GM23338 (cell line): ENCODE measurements around the gene EIF5A. TPM values are rescaled to one million over a fixed set of nuclear protein-coding genes. Genes with fewer than 3 reads are reported as not detected.

ENCODE experiments used
- ATAC-seq: fragments of 200-7000 bp; cut with Tn5 transposase; 3 replicates; pipeline ENCODE4 v1.9.1; 2020
- DNase-seq: peaks from one replicate; pipeline ENCODE4 v3.0.0-alpha.2; 2015; ENCODE audit warnings: low spot score
- H2AFZ ChIP-seq: fragments of 200-600 bp; sonication (generic); 2 replicates; pipeline ENCODE4 v1.8.0; 2016; ENCODE audit warnings: antibody characterized with exemption, mild to moderate bottlenecking, moderate library complexity
- H3F3A ChIP-seq: fragments of 200-600 bp; sonication (generic); replicated peaks from 2 replicates; pipeline ENCODE4 v1.8.0; 2017; ENCODE audit warnings: antibody characterized with exemption, mixed run types, low read depth
- H3K27ac ChIP-seq: fragments of 200-600 bp; sonication (generic); 2 replicates; pipeline ENCODE4 v1.6.1; 2016; ENCODE audit warnings: low read depth
- H3K27me3 ChIP-seq: fragments of 200-600 bp; sonication (generic); 2 replicates; pipeline ENCODE4 v1.8.0; 2016; ENCODE audit warnings: mild to moderate bottlenecking, mixed run types, moderate library complexity; ENCODE audit not compliant: insufficient read depth
- H3K36me3 ChIP-seq: fragments of 200-600 bp; sonication (generic); 2 replicates; pipeline ENCODE4 v1.8.0; 2016; ENCODE audit warnings: mild to moderate bottlenecking; ENCODE audit not compliant: insufficient read depth
- H3K4me1 ChIP-seq: fragments of 200-600 bp; sonication (generic); 2 replicates; pipeline ENCODE4 v1.8.0; 2016; ENCODE audit warnings: mild to moderate bottlenecking, moderate library complexity; ENCODE audit not compliant: insufficient read depth
- H3K4me2 ChIP-seq: fragments of 200-600 bp; sonication (generic); 2 replicates; pipeline ENCODE4 v1.7.1; 2017; ENCODE audit warnings: mixed run types
- H3K4me3 ChIP-seq: fragments of 200-600 bp; sonication (generic); 2 replicates; pipeline ENCODE4 v1.6.1; 2016; ENCODE audit warnings: mixed run types
- H3K79me2 ChIP-seq: fragments of 200-600 bp; sonication (generic); replicated peaks from 2 replicates; pipeline ENCODE4 v1.8.0; 2017; ENCODE audit warnings: mild to moderate bottlenecking; ENCODE audit not compliant: insufficient read depth
- H3K9me2 ChIP-seq: fragments of 200-600 bp; sonication (generic); 2 replicates; pipeline ENCODE4 v1.8.0; 2017; ENCODE audit not compliant: insufficient read depth
- H4K20me1 ChIP-seq: fragments of 200-600 bp; sonication (generic); replicated peaks from 2 replicates; pipeline ENCODE4 v1.8.0; 2017; ENCODE audit warnings: mild to moderate bottlenecking; ENCODE audit not compliant: insufficient read depth
- H3K27ac Mint-ChIP-seq: 2 replicates; pipeline ENCODE4 v1.8.0; 2020; ENCODE audit warnings: inconsistent platforms, mild to moderate bottlenecking, moderate library complexity, mixed read lengths
- H3K27me3 Mint-ChIP-seq: 3 replicates; pipeline ENCODE4 v1.8.0; 2022; ENCODE audit warnings: low read depth, mild to moderate bottlenecking, moderate library complexity, mixed read lengths, inconsistent platforms; ENCODE audit not compliant: insufficient read depth, poor library complexity
- H3K36me3 Mint-ChIP-seq: 3 replicates; pipeline ENCODE4 v1.8.0; 2021; ENCODE audit warnings: low read depth, mild to moderate bottlenecking, inconsistent platforms, moderate library complexity, mixed read lengths
- H3K4me1 Mint-ChIP-seq: 3 replicates; pipeline ENCODE4 v1.8.0; 2020; ENCODE audit warnings: mild to moderate bottlenecking, inconsistent platforms, mixed read lengths
- H3K4me3 Mint-ChIP-seq: 3 replicates; pipeline ENCODE4 v1.8.0; 2021; ENCODE audit warnings: moderate library complexity, mild to moderate bottlenecking, inconsistent platforms, mixed read lengths
- H3K9me3 Mint-ChIP-seq: 3 replicates; pipeline ENCODE4 v1.8.0; 2020; ENCODE audit warnings: moderate library complexity, mild to moderate bottlenecking, inconsistent platforms, mixed read lengths
- CREB1 ChIP-seq: fragments of 250-450 bp; sonication (Bioruptor Pico); IDR thresholded peaks from 2 replicates; pipeline ENCODE4 v1.5.0; 2020; ENCODE audit warnings: low read depth, mild to moderate bottlenecking, moderate library complexity
- EZH2 ChIP-seq: fragments of 200-600 bp; sonication (generic); IDR thresholded peaks from one replicate; pipeline ENCODE4 v1.8.0; 2017; ENCODE audit warnings: antibody characterized with exemption, mild to moderate bottlenecking, low read depth; ENCODE audit not compliant: unreplicated experiment
- EZH2phosphoT487 ChIP-seq: fragments of 200-600 bp; sonication (generic); IDR thresholded peaks from one replicate; pipeline ENCODE4 v1.8.1; 2018; ENCODE audit warnings: antibody characterized with exemption; ENCODE audit not compliant: unreplicated experiment
- JUNB ChIP-seq: IDR thresholded peaks from one replicate; pipeline ENCODE4 v1.6.1; 2016; ENCODE audit warnings: antibody characterized with exemption; ENCODE audit not compliant: unreplicated experiment
- NANOG ChIP-seq: IDR thresholded peaks from 2 replicates; pipeline ENCODE4 v1.6.1; 2016; ENCODE audit warnings: antibody characterized with exemption, borderline replicate concordance
- POLR2AphosphoS5 ChIP-seq: IDR thresholded peaks from 2 replicates; pipeline ENCODE4 v1.6.1; 2016; ENCODE audit warnings: antibody characterized with exemption, low read depth
- STAT1 ChIP-seq: IDR thresholded peaks from one replicate; pipeline ENCODE4 v1.6.1; 2016; ENCODE audit warnings: antibody characterized with exemption; ENCODE audit not compliant: unreplicated experiment
- ZNF114 ChIP-seq: fragments of 250-450 bp; sonication (Bioruptor Pico); IDR thresholded peaks from 2 replicates; pipeline ENCODE4 v1.5.0; 2020; ENCODE audit warnings: mild to moderate bottlenecking, moderate library complexity
- ZNF331 ChIP-seq: fragments of 250-450 bp; sonication (Bioruptor Pico); IDR thresholded peaks from 2 replicates; pipeline ENCODE4 v1.5.0; 2020; ENCODE audit warnings: low read depth, mild to moderate bottlenecking, moderate library complexity
- polyA plus RNA-seq: library from polyadenylated mRNA; unstranded; fragments of >200 nt; fragmentation: Nextera tagmentation; extraction: Ambion mirVana; gene quantifications from 2 replicates; pipeline ENCODE4 v1.2.1, GENCODE V29; 2016
- total RNA-seq: library from RNA; depleted of rRNA; stranded (reverse); fragments of >200 nt; shearing (Covaris generic); gene quantifications from 2 replicates; pipeline ENCODE4 v1.2.3, GENCODE V29; 2014
- TF ChIP-seq, protein P1 (sequence below): IDR thresholded peaks from one replicate; pipeline ENCODE4 v1.6.1; 2018; ENCODE audit warnings: antibody characterized with exemption; ENCODE audit not compliant: unreplicated experiment
- TF ChIP-seq, protein P2 (sequence below), 2 experiments: fragments of 200-600 bp in 1 of 2; sonication (generic) in 1 of 2; conservative IDR thresholded peaks; 2 replicates each; pipeline versions ENCODE4 v1.5.1 to v1.6.1; 2016 to 2017; ENCODE audit warnings: antibody characterized with exemption in 2 of 2, low read depth in 2 of 2, mild to moderate bottlenecking in 2 of 2, moderate library complexity in 1 of 2
- TF ChIP-seq, protein P3 (sequence below): IDR thresholded peaks from 2 replicates; pipeline ENCODE4 v1.6.1; 2016; ENCODE audit warnings: antibody characterized with exemption
- TF ChIP-seq, protein P4 (sequence below): fragments of 250-450 bp; sonication (Bioruptor Pico); IDR thresholded peaks from 2 replicates; pipeline ENCODE4 v1.5.0; 2020; ENCODE audit warnings: mild to moderate bottlenecking, moderate library complexity

Gene EIF5A
- total and polyA plus RNA-seq, 2 experiments from 2014 or later: 833 to 1,562 TPM

DNA sequence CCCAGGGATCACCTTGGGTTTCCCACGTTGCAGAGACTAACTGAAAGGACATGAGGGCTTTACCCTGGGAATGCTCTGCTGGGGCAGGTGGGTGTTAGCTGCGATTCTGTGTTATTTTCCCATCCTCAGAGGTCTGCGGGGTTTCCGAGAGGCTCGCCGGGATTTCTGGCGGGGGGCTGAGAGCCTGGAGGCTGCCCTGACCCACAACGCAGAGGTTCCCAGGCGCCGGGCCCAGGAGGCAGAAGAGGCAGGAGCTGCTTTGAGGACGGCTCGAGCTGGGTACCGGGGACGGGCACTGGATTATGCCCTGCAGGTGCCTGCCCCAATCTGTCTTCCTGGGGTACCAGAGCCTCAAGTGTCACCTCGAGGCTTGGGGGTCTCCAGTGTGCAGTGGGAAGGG is 35.8 kb downstream of the EIF5A start:
- Histone ChIP-seq H3K9me2 (no peaks in the 10 kb centered on the region), H3K27ac (no peak overlapping the region), H3K4me2 (no peak overlapping the region), H3K36me3 (no peaks in the 10 kb centered on the region; the same call in 1 of the 2 replicates), H3K4me3 (no peak overlapping the region), H4K20me1 (0 out of 2 replicates have a peak, but pooled peaks cover 3% of the 10 kb centered on the region), H3K27me3 (no peaks in the 10 kb centered on the region), H3K79me2 (no peaks in the 10 kb centered on the region), H3F3A (0 out of 2 replicates have a peak, but pooled peaks cover 6% of the 10 kb centered on the region), H2AFZ (no peak overlapping the region), H3K4me1 (no peaks in the 10 kb centered on the region)
- H3K4me3 Mint-ChIP-seq: no peak overlapping the region; the same call in 2 of the 3 replicates
- ATAC-seq (no peak), DNase-seq (no peak)
- H3K27ac Mint-ChIP-seq: no peak overlapping the region
- peaks cover 7% of the 10 kb centered on the region for H3K36me3 Mint-ChIP-seq
- no peaks in the 10 kb centered on the region for H3K4me1 Mint-ChIP-seq
- no peaks in the 10 kb centered on the region for H3K9me3 Mint-ChIP-seq
- H3K27me3 Mint-ChIP-seq: peaks cover 10% of the 10 kb centered on the region
- TF ChIP-seq EZH2phosphoT487 (no peak), JUNB (no peak), CREB1 (CRISPR knock-in tag) (no peak), NANOG (no peak), ZNF331 (CRISPR knock-in tag) (no peak), STAT1 (no peak), ZNF114 (no peak), EZH2 (no peak), POLR2AphosphoS5 (no peak)
- TF ChIP-seq, protein P1, sequence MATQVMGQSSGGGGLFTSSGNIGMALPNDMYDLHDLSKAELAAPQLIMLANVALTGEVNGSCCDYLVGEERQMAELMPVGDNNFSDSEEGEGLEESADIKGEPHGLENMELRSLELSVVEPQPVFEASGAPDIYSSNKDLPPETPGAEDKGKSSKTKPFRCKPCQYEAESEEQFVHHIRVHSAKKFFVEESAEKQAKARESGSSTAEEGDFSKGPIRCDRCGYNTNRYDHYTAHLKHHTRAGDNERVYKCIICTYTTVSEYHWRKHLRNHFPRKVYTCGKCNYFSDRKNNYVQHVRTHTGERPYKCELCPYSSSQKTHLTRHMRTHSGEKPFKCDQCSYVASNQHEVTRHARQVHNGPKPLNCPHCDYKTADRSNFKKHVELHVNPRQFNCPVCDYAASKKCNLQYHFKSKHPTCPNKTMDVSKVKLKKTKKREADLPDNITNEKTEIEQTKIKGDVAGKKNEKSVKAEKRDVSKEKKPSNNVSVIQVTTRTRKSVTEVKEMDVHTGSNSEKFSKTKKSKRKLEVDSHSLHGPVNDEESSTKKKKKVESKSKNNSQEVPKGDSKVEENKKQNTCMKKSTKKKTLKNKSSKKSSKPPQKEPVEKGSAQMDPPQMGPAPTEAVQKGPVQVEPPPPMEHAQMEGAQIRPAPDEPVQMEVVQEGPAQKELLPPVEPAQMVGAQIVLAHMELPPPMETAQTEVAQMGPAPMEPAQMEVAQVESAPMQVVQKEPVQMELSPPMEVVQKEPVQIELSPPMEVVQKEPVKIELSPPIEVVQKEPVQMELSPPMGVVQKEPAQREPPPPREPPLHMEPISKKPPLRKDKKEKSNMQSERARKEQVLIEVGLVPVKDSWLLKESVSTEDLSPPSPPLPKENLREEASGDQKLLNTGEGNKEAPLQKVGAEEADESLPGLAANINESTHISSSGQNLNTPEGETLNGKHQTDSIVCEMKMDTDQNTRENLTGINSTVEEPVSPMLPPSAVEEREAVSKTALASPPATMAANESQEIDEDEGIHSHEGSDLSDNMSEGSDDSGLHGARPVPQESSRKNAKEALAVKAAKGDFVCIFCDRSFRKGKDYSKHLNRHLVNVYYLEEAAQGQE: no peak
- TF ChIP-seq, protein P2, sequence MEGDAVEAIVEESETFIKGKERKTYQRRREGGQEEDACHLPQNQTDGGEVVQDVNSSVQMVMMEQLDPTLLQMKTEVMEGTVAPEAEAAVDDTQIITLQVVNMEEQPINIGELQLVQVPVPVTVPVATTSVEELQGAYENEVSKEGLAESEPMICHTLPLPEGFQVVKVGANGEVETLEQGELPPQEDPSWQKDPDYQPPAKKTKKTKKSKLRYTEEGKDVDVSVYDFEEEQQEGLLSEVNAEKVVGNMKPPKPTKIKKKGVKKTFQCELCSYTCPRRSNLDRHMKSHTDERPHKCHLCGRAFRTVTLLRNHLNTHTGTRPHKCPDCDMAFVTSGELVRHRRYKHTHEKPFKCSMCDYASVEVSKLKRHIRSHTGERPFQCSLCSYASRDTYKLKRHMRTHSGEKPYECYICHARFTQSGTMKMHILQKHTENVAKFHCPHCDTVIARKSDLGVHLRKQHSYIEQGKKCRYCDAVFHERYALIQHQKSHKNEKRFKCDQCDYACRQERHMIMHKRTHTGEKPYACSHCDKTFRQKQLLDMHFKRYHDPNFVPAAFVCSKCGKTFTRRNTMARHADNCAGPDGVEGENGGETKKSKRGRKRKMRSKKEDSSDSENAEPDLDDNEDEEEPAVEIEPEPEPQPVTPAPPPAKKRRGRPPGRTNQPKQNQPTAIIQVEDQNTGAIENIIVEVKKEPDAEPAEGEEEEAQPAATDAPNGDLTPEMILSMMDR (conservative IDR thresholded peaks at IDR 0.05; ENCODE audit: low read depth in 2 of 2): no peak
- TF ChIP-seq, protein P3, sequence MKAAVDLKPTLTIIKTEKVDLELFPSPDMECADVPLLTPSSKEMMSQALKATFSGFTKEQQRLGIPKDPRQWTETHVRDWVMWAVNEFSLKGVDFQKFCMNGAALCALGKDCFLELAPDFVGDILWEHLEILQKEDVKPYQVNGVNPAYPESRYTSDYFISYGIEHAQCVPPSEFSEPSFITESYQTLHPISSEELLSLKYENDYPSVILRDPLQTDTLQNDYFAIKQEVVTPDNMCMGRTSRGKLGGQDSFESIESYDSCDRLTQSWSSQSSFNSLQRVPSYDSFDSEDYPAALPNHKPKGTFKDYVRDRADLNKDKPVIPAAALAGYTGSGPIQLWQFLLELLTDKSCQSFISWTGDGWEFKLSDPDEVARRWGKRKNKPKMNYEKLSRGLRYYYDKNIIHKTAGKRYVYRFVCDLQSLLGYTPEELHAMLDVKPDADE: no peak
- TF ChIP-seq, protein P4, sequence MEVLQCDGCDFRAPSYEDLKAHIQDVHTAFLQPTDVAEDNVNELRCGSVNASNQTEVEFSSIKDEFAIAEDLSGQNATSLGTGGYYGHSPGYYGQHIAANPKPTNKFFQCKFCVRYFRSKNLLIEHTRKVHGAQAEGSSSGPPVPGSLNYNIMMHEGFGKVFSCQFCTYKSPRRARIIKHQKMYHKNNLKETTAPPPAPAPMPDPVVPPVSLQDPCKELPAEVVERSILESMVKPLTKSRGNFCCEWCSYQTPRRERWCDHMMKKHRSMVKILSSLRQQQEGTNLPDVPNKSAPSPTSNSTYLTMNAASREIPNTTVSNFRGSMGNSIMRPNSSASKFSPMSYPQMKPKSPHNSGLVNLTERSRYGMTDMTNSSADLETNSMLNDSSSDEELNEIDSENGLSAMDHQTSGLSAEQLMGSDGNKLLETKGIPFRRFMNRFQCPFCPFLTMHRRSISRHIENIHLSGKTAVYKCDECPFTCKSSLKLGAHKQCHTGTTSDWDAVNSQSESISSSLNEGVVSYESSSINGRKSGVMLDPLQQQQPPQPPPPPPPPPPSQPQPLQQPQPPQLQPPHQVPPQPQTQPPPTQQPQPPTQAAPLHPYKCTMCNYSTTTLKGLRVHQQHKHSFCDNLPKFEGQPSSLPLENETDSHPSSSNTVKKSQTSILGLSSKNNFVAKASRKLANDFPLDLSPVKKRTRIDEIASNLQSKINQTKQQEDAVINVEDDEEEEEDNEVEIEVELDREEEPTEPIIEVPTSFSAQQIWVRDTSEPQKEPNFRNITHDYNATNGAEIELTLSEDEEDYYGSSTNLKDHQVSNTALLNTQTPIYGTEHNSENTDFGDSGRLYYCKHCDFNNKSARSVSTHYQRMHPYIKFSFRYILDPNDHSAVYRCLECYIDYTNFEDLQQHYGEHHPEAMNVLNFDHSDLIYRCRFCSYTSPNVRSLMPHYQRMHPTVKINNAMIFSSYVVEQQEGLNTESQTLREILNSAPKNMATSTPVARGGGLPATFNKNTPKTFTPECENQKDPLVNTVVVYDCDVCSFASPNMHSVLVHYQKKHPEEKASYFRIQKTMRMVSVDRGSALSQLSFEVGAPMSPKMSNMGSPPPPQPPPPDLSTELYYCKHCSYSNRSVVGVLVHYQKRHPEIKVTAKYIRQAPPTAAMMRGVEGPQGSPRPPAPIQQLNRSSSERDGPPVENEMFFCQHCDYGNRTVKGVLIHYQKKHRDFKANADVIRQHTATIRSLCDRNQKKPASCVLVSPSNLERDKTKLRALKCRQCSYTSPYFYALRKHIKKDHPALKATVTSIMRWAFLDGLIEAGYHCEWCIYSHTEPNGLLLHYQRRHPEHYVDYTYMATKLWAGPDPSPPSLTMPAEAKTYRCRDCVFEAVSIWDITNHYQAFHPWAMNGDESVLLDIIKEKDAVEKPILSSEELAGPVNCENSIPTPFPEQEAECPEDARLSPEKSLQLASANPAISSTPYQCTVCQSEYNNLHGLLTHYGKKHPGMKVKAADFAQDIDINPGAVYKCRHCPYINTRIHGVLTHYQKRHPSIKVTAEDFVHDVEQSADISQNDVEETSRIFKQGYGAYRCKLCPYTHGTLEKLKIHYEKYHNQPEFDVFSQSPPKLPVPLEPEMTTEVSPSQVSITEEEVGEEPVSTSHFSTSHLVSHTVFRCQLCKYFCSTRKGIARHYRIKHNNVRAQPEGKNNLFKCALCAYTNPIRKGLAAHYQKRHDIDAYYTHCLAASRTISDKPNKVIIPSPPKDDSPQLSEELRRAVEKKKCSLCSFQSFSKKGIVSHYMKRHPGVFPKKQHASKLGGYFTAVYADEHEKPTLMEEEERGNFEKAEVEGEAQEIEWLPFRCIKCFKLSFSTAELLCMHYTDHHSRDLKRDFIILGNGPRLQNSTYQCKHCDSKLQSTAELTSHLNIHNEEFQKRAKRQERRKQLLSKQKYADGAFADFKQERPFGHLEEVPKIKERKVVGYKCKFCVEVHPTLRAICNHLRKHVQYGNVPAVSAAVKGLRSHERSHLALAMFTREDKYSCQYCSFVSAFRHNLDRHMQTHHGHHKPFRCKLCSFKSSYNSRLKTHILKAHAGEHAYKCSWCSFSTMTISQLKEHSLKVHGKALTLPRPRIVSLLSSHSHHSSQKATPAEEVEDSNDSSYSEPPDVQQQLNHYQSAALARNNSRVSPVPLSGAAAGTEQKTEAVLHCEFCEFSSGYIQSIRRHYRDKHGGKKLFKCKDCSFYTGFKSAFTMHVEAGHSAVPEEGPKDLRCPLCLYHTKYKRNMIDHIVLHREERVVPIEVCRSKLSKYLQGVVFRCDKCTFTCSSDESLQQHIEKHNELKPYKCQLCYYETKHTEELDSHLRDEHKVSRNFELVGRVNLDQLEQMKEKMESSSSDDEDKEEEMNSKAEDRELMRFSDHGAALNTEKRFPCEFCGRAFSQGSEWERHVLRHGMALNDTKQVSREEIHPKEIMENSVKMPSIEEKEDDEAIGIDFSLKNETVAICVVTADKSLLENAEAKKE: no peak
